Hematopoietic multipotent progenitor cell treated with erythropoietin and hydrocortisone succinate and interleukin-3 and kit ligand, for 8 days (in vitro differentiated cells): ENCODE data around the gene AHRR.
"Not testable (repeated sequence)": the region's sequence is repeated elsewhere in the genome, so short reads cannot be mapped to it uniquely, and the experiment has no call there.

Experiments
- DNase-seq: peaks from one replicate; pipeline ENCODE4 v3.0.0-alpha.2; 2015

The AHRR gene

GRCh38 chr5:478369-478981 is 157.0 kb downstream of the AHRR start:
- DNase-seq: no peak

DNA sequence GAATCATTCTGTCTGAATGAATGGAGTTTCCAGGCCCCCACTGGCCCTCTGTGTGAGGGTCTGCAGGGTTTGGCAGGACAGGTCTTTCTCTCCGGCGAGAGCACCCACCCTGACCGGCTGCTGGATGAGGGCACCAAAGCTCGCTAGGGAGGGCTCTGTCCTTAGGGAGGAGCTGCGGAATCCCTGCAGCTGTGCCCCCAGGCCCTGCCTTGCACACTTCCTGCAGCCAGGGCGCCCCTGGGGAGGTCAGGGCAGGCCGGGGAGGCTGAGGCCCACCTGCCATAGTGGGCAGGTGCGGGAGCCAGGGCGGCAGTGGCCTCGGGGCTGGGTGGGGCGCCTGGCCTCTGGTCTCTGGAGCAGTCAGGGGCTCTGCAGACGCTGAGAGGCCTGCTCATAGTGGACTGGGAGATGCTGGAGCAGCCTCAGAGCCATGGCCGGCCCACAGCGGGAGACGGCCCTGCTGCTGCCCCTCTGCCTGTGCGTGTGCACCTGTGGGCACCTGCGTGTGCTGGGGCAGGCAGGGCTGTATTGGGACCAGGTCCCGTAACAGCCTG is 157.5 kb downstream of the AHRR start:
- DNase-seq: no peak

GRCh38 chr5:479566-480319 is 158.2 kb downstream of the AHRR start:
- no peak for DNase-seq

DNA sequence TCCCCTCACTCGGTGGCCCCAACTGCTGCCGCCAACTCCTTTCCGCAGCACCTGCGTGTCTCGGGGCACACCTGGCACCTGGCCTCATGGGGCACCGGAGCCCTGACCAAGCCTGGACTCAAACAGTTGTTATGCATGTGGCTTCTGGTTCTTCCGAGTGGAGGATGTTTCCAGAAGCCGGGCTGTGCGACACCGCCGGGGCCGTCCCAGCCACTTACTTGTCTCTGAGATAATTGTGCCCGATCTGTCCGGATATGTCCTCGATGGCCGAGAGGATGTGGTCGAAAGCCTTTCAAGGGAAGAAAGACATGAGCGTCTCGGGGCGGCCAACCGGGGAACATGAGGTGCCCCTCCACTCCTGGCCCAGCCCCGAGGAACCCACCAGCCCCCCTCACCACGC is 159.8 kb downstream of the AHRR start:
- DNase-seq: no peak

DNA sequence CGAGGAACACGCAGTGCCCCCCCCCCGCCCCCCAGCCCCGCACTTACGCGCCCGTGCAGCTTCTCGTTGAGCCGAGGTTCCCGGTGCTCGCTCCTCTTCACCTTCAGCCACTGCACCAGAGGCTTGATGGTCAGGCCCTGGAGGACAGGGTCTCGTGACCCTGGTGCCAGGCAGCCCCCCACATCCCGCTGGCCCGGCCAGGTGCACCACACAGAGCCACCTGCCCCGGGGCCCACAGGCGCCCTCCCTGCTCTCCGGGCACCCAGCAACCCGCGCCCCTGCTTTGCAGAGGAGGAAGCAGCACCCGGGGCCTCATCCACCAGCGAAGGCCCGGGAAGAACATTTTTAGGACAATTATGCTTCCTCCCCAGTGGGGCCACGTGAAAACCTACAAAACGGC is 160.5 kb downstream of the AHRR start:
- DNase-seq: no peak

DNA sequence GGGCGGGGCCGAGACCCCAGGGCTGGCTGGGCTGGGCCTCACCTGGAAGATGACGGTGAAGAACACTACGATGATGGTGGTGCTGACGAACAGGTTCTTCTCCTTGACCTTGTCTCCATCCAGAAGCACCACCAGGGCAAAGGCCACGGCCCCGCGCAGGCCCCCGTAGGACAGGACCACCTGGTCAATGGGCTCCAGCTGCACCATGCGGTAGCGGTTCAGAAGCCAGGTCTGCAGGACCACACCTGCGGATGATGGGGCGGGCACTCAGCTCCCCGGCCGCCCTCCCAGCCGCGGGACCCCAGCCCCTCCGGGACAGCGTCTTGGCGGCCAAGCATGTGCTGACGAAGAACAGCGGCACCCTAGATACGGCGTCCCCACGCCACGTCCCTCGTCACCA is 161.0 kb downstream of the AHRR start:
- no peak for DNase-seq

DNA sequence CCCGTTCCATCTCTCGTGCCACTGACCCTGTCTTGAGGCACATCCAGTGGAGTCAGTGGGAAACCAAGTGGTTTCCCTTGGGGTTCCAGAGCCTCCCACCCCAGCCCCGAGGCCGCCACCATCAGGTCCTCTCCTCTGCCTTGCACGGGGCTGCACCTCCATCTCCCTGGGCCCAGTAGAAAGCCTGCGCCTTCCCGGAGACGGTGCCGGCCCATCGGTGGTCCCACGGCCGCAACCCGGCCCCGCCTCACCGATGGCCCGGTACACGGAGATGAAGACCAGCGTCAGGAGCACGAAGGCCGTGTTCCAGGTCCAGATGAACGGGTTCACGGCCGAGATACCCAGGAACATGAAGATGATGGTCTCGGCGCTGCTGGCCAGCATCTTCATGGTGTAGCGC is 161.5 kb downstream of the AHRR start:
- no peak for DNase-seq

DNA sequence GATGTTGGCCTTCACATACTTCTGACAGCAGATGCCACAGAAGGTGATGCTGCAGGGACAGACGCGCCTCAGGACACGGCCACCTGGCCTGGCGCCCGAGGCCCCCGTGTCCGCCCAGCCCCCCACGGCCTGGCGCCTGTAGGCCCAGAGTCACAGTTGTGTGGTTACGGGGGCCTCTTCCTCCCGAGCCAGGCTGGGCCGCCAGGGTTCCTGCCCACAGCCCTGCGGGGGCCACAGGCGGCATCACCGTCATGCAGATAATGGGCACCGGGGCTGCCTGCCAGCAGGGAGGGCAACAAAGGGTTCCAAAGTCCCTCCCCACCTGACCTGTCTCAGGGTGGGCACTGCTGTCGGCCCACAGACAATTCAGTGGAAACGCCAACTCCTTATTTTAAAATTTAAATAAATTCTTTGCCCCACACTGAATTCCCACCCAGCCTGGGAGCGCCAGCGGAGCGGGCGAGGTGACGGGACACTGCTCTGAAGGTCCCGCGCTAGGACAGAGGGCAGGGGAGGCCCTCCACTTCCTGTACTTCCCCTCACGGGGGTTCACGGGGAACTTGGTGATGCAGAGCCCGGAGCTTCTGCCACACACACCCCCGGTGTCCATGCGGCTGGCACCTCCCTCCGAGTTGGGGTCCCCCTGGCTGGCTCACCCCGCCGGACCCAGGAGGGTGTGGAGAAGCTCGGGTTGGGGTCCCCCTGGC is 162.1 kb downstream of the AHRR start:
- DNase-seq: no peak

GRCh38 chr5:484556-484955 is 163.0 kb downstream of the AHRR start:
- no peak for DNase-seq

DNA sequence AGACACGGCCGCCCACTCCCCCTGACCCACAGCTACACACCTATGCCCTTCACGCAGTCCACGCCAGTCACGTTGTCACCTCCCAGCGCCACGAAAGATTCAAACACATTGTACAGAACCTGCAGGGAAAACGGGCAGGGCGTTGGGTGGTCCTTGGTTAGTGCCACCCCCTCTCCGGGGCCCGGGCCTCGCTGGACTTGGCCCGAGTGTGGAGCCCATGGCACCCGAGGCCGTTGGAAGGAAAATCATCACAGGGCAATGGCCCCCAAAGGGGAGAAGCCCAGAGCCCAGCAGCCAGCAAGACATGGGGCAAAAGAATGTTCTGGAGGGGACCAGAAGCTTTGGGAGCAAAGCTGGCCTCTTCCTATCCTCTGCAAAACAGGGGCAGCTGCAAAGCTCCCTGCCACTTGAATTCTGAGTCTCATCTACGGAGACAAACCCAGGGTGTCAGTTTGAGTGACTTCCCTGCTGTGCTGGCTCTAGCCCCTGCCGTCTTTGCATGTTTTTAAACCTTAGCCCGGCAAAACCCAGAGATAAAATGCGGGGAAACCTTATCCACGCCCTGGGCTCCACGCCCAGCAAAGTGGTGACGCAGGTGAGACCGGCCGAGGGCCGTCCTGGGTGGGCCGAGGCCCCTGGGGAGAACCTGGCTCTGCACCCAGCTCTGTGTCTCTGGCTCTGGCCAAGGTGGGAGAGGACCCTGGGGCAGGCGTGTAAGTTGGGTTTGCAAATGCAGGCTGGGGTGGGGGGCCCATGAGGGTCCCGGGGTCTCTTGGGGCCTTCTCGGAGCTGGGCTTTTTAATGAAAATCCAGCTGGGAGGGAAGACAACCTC is 163.8 kb downstream of the AHRR start:
- peak; percentile 4 for DNase-seq

DNA sequence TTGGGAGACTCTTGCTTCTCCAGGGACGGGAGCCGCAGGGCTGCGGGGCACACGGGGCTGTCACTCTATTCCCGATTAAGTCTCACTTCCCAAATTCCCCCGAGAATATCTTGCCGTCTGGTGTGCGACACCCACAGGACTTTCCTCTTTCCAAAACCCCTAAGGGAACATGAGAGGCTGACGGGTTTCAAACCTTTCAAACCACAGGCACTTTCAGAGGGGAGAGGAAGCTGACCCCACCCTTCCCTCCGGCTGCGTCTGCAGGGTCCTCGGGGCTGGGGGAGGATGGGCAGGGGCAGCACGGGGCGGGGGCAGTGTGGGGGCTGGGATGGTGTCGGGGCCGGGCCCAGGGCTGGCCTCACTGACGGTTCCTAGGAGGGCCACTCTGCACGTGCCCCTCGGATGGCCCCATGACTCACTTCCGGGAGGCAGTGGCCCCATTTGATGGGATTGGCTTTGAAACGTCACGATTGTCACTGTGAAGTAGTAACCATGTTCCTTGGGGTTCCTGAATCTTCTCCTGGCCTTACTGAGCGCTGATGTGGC is 164.5 kb downstream of the AHRR start:
- DNase-seq: peak; percentile 42

DNA sequence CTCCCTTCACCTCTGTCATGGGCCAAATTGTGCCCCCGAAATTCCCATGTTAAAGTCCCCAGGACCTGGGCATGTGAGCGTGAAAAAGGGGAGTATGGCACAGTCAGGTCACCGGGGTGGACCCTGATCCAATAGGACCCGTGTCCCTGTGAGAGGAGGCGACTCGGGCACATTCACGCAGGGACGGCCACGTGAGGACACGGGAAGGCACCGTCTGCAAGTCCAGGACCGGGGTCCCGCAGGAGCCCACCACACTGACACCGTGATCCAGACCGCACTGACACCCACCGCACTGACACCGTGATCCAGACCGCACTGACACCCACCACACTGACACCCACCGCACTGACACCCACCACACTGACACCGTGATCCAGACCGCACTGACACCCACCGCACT is 165.1 kb downstream of the AHRR start:
- DNase-seq: not testable (repeated sequence)
